ENCODE results near the gene SKAP1.
"Not testable (repeated sequence)": the region's sequence is repeated elsewhere in the genome, so short reads cannot be mapped to it uniquely, and the experiment has no call there.

Gene SKAP1

GRCh38 chr17:48373130-48373830 is 56.7 kb downstream of the SKAP1 start:
- no peak for TF ChIP-seq JUND (IDR thresholded peaks at IDR 0.05; ENCODE audit: low read depth)
- no peak for DNase-seq (ENCODE audit: low read depth in 1 of 2, low spot score in 1 of 2)
- in situ Hi-C loops (cut with HindIII; ENCODE audit: low pct_unique_long_range_greater_than_20kb, low sequenced_read_pairs), result no loop called here

GRCh38 chr17:48368967-48369366 is 61.0 kb downstream of the SKAP1 start:
- in situ Hi-C loops (cut with HindIII; ENCODE audit: low pct_unique_long_range_greater_than_20kb, low sequenced_read_pairs); DNase-seq (ENCODE audit: low read depth in 1 of 2, low spot score in 1 of 2): not testable (repeated sequence)

GRCh38 chr17:48368352-48368908 is 61.6 kb downstream of the SKAP1 start:
- no peak for TF ChIP-seq JUND (IDR thresholded peaks at IDR 0.05; ENCODE audit: low read depth)
- no peak for DNase-seq (ENCODE audit: low read depth in 1 of 2, low spot score in 1 of 2)
- in situ Hi-C loops (cut with HindIII; ENCODE audit: low pct_unique_long_range_greater_than_20kb, low sequenced_read_pairs), result no loop called here

GRCh38 chr17:48363161-48363560 is 66.9 kb downstream of the SKAP1 start:
- in situ Hi-C loops (cut with HindIII; ENCODE audit: low pct_unique_long_range_greater_than_20kb, low sequenced_read_pairs), result no loop called here
- no peak for DNase-seq (ENCODE audit: low read depth in 1 of 2, low spot score in 1 of 2)
- no peak for TF ChIP-seq JUND (IDR thresholded peaks at IDR 0.05; ENCODE audit: low read depth)

- in situ Hi-C loops (cut with HindIII; ENCODE audit: low pct_unique_long_range_greater_than_20kb, low sequenced_read_pairs); DNase-seq (ENCODE audit: low read depth in 1 of 2, low spot score in 1 of 2): not testable (repeated sequence)
Measured at GRCh38 chr17:48360861-48361633, 69.0 kb downstream of the SKAP1 start.

- no peak for DNase-seq (ENCODE audit: low read depth in 1 of 2, low spot score in 1 of 2)
- in situ Hi-C loops (cut with HindIII; ENCODE audit: low pct_unique_long_range_greater_than_20kb, low sequenced_read_pairs), result no loop called here
- TF ChIP-seq JUND (IDR thresholded peaks at IDR 0.05; ENCODE audit: low read depth), result no peak
Measured at GRCh38 chr17:48357779-48358602, 72.0 kb downstream of the SKAP1 start.

- TF ChIP-seq JUND (IDR thresholded peaks at IDR 0.05; ENCODE audit: low read depth), result no peak
- in situ Hi-C loops (cut with HindIII; ENCODE audit: low pct_unique_long_range_greater_than_20kb, low sequenced_read_pairs), result no loop called here
- DNase-seq (ENCODE audit: low read depth in 1 of 2, low spot score in 1 of 2), result no peak
Measured at GRCh38 chr17:48356866-48357265, 73.1 kb downstream of the SKAP1 start.

- no peak for DNase-seq (ENCODE audit: low read depth in 1 of 2, low spot score in 1 of 2)
- no peak for TF ChIP-seq JUND (IDR thresholded peaks at IDR 0.05; ENCODE audit: low read depth)
- in situ Hi-C loops (cut with HindIII; ENCODE audit: low pct_unique_long_range_greater_than_20kb, low sequenced_read_pairs), result no loop called here
Measured at GRCh38 chr17:48352630-48353029, 77.4 kb downstream of the SKAP1 start.

- in situ Hi-C loops (cut with HindIII; ENCODE audit: low pct_unique_long_range_greater_than_20kb, low sequenced_read_pairs), result no loop called here
- no peak for TF ChIP-seq JUND (IDR thresholded peaks at IDR 0.05; ENCODE audit: low read depth)
- peak; percentile 9 to 44 for DNase-seq (ENCODE audit: low read depth in 1 of 2, low spot score in 1 of 2)
Measured at GRCh38 chr17:48351911-48352332, 78.1 kb downstream of the SKAP1 start.

- no peak for DNase-seq (ENCODE audit: low read depth in 1 of 2, low spot score in 1 of 2)
- in situ Hi-C loops (cut with HindIII; ENCODE audit: low pct_unique_long_range_greater_than_20kb, low sequenced_read_pairs), result no loop called here
- no peak for TF ChIP-seq JUND (IDR thresholded peaks at IDR 0.05; ENCODE audit: low read depth)
Measured at GRCh38 chr17:48348352-48348751, 81.7 kb downstream of the SKAP1 start.

- no peak for TF ChIP-seq JUND (IDR thresholded peaks at IDR 0.05; ENCODE audit: low read depth)
- no peak for DNase-seq (ENCODE audit: low read depth in 1 of 2, low spot score in 1 of 2)
- in situ Hi-C loops (cut with HindIII; ENCODE audit: low pct_unique_long_range_greater_than_20kb, low sequenced_read_pairs), result no loop called here
Measured at GRCh38 chr17:48347177-48347576, 82.8 kb downstream of the SKAP1 start.

GRCh38 chr17:48344251-48344650 is 85.8 kb downstream of the SKAP1 start:
- no peak for DNase-seq (ENCODE audit: low read depth in 1 of 2, low spot score in 1 of 2)
- TF ChIP-seq JUND (IDR thresholded peaks at IDR 0.05; ENCODE audit: low read depth), result no peak
- in situ Hi-C loops (cut with HindIII; ENCODE audit: low pct_unique_long_range_greater_than_20kb, low sequenced_read_pairs), result no loop called here

Measured in T47D (cell line).